Adrenal gland (tissue), 12 donors: ENCODE data around the gene SFI1. TPM values are rescaled to one million over a fixed set of nuclear protein-coding genes. Genes with fewer than 3 reads are reported as not detected.
A peak's percentile ranks its signal among the peaks of the same experiment; 100 is the strongest.
"Not testable (repeated sequence)": the region's sequence is repeated elsewhere in the genome, so short reads cannot be mapped to it uniquely, and the experiment has no call there.

ENCODE experiments used
- DNase-seq, 7 donors: peaks; one replicate each; pipeline ENCODE4 v3.0.0-alpha.2; 2019 to 2020
- H3K27ac ChIP-seq, 5 donors: fragments of 200-600 bp; sonication (generic) in 4 of 5; 1 replicate in 3 of 5; 2 replicates in 2 of 5; pipeline versions ENCODE4 v1.5.1 to v1.8.0; 2016 to 2020; ENCODE audit warnings: mild to moderate bottlenecking in 1 of 5
- H3K27me3 ChIP-seq: fragments of 200-600 bp; 2 replicates; pipeline ENCODE4 v1.8.0; 2021
- H3K36me3 ChIP-seq, 2 donors: fragments of 200-600 bp; replicated peaks in 1 of 2; 1 replicate in 1 of 2; 2 replicates in 1 of 2; pipeline versions ENCODE4 v1.5.1 to v1.8.0; 2018 to 2022
- H3K4me1 ChIP-seq, 2 donors: fragments of 200-600 bp; replicated peaks in 1 of 2; 1 replicate in 1 of 2; 2 replicates in 1 of 2; pipeline versions ENCODE4 v1.5.1 to v1.8.0; 2018 to 2021
- H3K4me3 ChIP-seq, 4 donors: fragments of 200-600 bp; sonication (generic) in 3 of 4; one replicate each; pipeline ENCODE4 v1.5.1; 2016 to 2018
- H3K9me3 ChIP-seq, 3 donors: fragments of 200-600 bp; sonication (generic) in 1 of 3; replicated peaks in 1 of 3; 1 replicate in 2 of 3; 2 replicates in 1 of 3; pipeline versions ENCODE4 v1.5.1 to v1.8.0; 2016 to 2021
- POLR2A ChIP-seq, 2 donors: fragments of 450-650 bp; IDR thresholded peaks; one replicate each; pipeline ENCODE4 v1.6.1; 2017; ENCODE audit warnings: antibody characterized with exemption in 2 of 2, mild to moderate bottlenecking in 2 of 2, moderate library complexity in 1 of 2
- WGBS, 4 donors: extraction: QIAGEN DNeasy Blood & Tissue Kit in 2 of 4; methylation state at CpG; one replicate each; pipeline versions ENCODE4 v1.1.5 to v1.1.7; 2013 to 2017; 5-methylcytosine and 5-hydroxymethylcytosine counted together
- intact Hi-C, 2 donors: fragments of 100-400 bp; cut with DNase I; formaldehyde crosslinking; loops; one replicate each; pipeline versions ENCODE4 v1.14.1 to v1.15.0; 2022 to 2023
- polyA plus RNA-seq, 3 donors: library from polyadenylated mRNA; stranded (reverse); fragments of 200-250 nt in 2 of 3; fragments of 350-450 nt in 1 of 3; fragmentation: Illumina TruSeq in 1 of 3; extraction: RNeasy Lipid Tissue Mini Kit (QIAGEN cat#74804) in 1 of 3; gene quantifications; one replicate each; pipeline ENCODE4 v1.2.3, GENCODE V29; 2013 to 2014
- total RNA-seq, 9 donors: library from RNA; depleted of rRNA in 4 of 9; stranded (reverse); fragments of >200 nt in 4 of 9; fragments of 120-200 nt in 1 of 9; fragmentation: NEBNext Ultra II Directional in 1 of 9; extraction: Animal tissue kit (Norgen Biotek cat#: 25700) in 1 of 9; gene quantifications; one replicate each; pipeline versions ENCODE4 v1.1.0 to v1.2.4, GENCODE V29; 2013 to 2023
- TF ChIP-seq, protein P1 (sequence below), 6 experiments: fragments of 450-650 bp in 4 of 6; fragments of 200-600 bp in 2 of 6; sonication (generic) in 1 of 6; IDR thresholded peaks; 1 replicate in 5 of 6; 2 replicates in 1 of 6; pipeline versions ENCODE4 v1.5.1 to v1.8.0; 2016 to 2021; ENCODE audit warnings: antibody characterized with exemption in 6 of 6, mild to moderate bottlenecking in 2 of 6, moderate library complexity in 1 of 6
- donor health status: healthy with polysubstance abuse.
- donor health status: Bipolar disorder and iron deficiency.
- donor health status: DM: yes; HTN: yes; CAD: no.
- donor health status: DM: no; HTN: no; CAD: no.
- donor health status: DM: no; HTN: no; CAD: no.
- donor health status: DM: yes; HTN: yes; CAD: no.

The SFI1 gene
- total and polyA plus RNA-seq, 12 donors, result 13.4 to 130 (median 33.1) TPM

DNA sequence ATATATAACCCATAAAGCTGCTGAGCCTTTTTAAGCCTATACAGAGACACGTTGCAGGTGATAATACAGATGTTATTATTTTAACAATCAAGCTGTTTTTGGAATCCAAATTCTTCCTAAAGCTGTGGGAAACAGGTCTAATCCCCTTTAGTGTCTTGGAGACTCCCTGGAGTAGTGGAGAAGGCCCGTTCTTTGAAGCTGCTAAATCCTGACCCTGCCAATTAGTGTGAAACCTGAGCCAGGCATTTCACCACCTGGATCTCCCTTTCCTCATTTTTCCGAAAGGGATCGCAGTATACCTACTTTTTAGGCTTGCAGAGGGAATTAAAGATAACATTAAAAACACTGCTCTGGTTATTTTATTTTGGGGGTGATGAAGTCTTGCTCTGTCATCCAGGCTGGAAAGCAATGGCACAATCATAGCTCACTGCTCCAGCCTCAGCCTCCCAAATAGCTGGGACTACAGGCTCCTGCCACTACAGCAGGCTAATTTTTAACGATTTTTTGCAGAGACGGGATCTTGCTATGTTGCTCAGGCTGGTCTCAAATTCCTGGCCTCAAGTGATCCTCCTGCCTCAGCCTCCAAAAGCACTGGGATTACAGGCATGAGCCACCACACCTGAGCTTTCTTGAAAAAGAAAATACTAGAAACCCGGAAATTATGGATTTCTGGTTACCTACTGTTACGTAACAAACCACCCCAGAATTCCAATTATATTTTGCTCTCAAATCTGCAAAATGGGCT lies 4.9 kb upstream of the SFI1 start:
- Histone ChIP-seq H3K4me3 (peak overlapping the region in 1 of 4 donors; percentile 68), H3K4me1 (peaks cover 0 to 36% of the 10 kb centered on the region in 2 donors)
- 77 to 89% (median 85%) methylated on average over 8 of the region's 8 CpGs for WGBS, 4 donors

DNA sequence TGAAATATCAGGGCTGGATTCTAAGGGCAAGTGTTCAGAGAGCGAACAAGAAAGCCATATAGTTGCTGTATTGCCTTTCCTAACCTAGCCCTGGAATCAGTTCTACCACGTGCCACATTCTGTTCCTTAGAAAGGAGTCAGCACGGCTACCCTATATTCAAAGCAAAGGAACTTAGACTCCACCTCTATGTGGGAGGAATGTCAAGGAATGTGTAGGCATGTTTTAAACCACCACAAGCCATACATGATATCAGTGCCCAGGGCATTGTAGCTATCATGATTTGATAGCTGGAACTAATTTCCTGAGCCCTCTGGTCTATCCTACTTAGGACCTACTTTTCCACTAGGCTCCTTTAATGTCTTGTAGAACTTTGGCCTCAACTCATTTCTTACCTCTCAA lies 4.2 kb upstream of the SFI1 start:
- DNase-seq, result no peak
- H3K27me3 ChIP-seq, result no peaks in the 10 kb centered on the region
- TF ChIP-seq, protein P1, sequence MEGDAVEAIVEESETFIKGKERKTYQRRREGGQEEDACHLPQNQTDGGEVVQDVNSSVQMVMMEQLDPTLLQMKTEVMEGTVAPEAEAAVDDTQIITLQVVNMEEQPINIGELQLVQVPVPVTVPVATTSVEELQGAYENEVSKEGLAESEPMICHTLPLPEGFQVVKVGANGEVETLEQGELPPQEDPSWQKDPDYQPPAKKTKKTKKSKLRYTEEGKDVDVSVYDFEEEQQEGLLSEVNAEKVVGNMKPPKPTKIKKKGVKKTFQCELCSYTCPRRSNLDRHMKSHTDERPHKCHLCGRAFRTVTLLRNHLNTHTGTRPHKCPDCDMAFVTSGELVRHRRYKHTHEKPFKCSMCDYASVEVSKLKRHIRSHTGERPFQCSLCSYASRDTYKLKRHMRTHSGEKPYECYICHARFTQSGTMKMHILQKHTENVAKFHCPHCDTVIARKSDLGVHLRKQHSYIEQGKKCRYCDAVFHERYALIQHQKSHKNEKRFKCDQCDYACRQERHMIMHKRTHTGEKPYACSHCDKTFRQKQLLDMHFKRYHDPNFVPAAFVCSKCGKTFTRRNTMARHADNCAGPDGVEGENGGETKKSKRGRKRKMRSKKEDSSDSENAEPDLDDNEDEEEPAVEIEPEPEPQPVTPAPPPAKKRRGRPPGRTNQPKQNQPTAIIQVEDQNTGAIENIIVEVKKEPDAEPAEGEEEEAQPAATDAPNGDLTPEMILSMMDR (IDR thresholded peaks at IDR 0.05), result no peak
- no peak for TF ChIP-seq POLR2A (IDR thresholded peaks at IDR 0.05)
- H3K9me3 ChIP-seq, result no peaks in the 10 kb centered on the region
- no peak overlapping the region for H3K4me3 ChIP-seq
- intact Hi-C loops, result no loop called here
- 92 to 97% (median 95%) methylated on average over 3 of the region's 3 CpGs for WGBS, 4 donors
- H3K36me3 ChIP-seq, result peaks cover 0 to 10% of the 10 kb centered on the region in 2 donors
- no peak overlapping the region for H3K27ac ChIP-seq
- peaks cover 4 to 36% of the 10 kb centered on the region in 2 donors for H3K4me1 ChIP-seq

More for the DNA sequence above, 4.9 kb upstream of the SFI1 start:
- TF ChIP-seq, protein P1 (IDR thresholded peaks at IDR 0.05), result no peak
- no peak for TF ChIP-seq POLR2A (IDR thresholded peaks at IDR 0.05)
- peak overlapping the region in 3 of 5 donors; percentile 89 to 99 (median 98) for H3K27ac ChIP-seq
- no peak for DNase-seq
- intact Hi-C loops, result no loop called here
- H3K9me3 ChIP-seq, result no peaks in the 10 kb centered on the region
- peaks cover 0 to 17% of the 10 kb centered on the region in 2 donors for H3K36me3 ChIP-seq
- H3K27me3 ChIP-seq, result no peaks in the 10 kb centered on the region

DNA sequence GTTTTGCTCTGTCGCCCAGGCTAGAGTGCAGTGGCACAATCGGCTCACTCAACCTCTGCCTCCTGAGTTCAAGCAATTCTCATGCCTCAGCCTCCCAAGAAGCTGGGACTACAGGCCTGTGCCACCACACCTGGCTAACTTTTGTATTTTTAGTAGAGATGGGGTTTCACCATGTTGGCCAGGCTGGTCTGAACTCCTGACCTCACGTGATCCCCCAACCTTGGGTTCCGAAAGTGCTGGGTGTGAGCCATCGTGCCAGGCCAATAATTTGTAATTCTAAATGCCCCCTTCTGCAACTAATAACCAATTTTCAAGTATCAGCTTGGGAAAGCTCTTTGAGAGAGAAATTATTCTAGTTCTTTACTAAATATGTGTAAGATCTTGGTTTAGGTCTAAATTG lies 3.0 kb upstream of the SFI1 start:
- Histone ChIP-seq H3K27ac (peak overlapping the region in 1 of 5 donors; percentile 20), H3K4me1 (peaks cover 7 to 25% of the 10 kb centered on the region in 2 donors)
- H3K9me3 ChIP-seq, H3K27me3 ChIP-seq, H3K4me3 ChIP-seq, DNase-seq, intact Hi-C loops, H3K36me3 ChIP-seq: not testable (repeated sequence)
- 83 to 93% (median 89%) methylated on average over 5 of the region's 5 CpGs for WGBS, 4 donors

DNA sequence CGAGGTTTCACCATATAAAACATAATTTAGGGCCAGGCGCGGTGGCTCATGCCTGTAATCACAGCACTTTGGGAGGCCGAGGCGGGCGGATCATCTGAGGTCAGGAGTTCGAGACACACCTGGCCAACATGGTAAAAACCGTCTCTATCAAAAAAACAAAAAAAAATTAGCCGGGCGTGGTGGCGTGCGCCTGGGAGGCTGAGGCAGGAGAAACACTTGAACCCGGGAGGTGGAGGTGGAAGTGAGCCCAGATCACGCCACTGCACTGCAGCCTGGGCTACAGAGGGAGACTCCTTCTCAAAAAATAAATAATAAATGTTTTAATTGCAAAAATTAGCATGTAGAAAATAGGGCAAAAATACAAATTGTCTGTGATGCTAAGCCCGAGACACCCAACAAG lies 993 bp upstream of the SFI1 start:
- Histone ChIP-seq H3K9me3 (no peaks in the 10 kb centered on the region), H3K27me3 (no peaks in the 10 kb centered on the region), H3K36me3 (no peaks in the 10 kb centered on the region), H3K27ac (peak overlapping the region in 2 of 5 donors; percentile 87 to 92), H3K4me3 (peak overlapping the region in 2 of 4 donors; percentile 88), H3K4me1 (peaks cover 7 to 19% of the 10 kb centered on the region in 2 donors)
- WGBS, 4 donors, result 70 to 75% (median 73%) methylated on average over 15 of the region's 15 CpGs
- DNase-seq, result no peak
- intact Hi-C loops, result no loop called here
- TF ChIP-seq, protein P1 (IDR thresholded peaks at IDR 0.05), result no peak
- no peak for TF ChIP-seq POLR2A (IDR thresholded peaks at IDR 0.05)
